H1 (cell line): ENCODE results near the gene CDK5RAP2. TPM values are rescaled to one million over a fixed set of nuclear protein-coding genes. Genes with fewer than 3 reads are reported as not detected.
"Not testable (repeated sequence)": the region's sequence is repeated elsewhere in the genome, so short reads cannot be mapped to it uniquely, and the experiment has no call there.

ENCODE experiments used
- CTCF ChIA-PET: fragments of 300-600 bp; sonication (Branson Sonifier 250); formaldehyde crosslinking; loops from one replicate; lab custom pipeline; 2021; ENCODE audit not compliant: partially characterized antibody; lab: Charles Lee
- POLR2A ChIA-PET: fragments of 300-600 bp; sonication (Branson Sonifier 250); formaldehyde crosslinking; loops from one replicate; lab custom pipeline; 2021; ENCODE audit warnings: inconsistent platforms; ENCODE audit not compliant: partially characterized antibody; lab: Charles Lee
- DNase-seq, 2 experiments: peaks; one replicate each; pipeline versions ENCODE4 v3.0.0 to v3.0.0-alpha.2; 2010 to 2022; ENCODE audit warnings: low spot score in 2 of 2, low read depth in 1 of 2, mixed read lengths in 1 of 2
- FAIRE-seq: peaks from 2 replicates; lab custom pipeline; 2011; peaks lifted over from hg19 to GRCh38; lab: Jason Lieb, UNC
- H2AFZ ChIP-seq: 2 replicates; pipeline ENCODE4 v1.8.1; 2012; ENCODE audit warnings: low read length, inconsistent platforms
- H2AK5ac ChIP-seq: 2 replicates; pipeline ENCODE4 v1.6.1; 2013; ENCODE audit warnings: low read depth, low read length
- H2BK120ac ChIP-seq: replicated peaks from 2 replicates; pipeline ENCODE3; 2013; ENCODE audit warnings: low read depth, low read length, inconsistent platforms
- H2BK12ac ChIP-seq: 2 replicates; pipeline ENCODE4 v1.6.1; 2013; ENCODE audit warnings: low read depth, low read length
- H2BK15ac ChIP-seq: 2 replicates; pipeline ENCODE4 v1.6.1; 2013; ENCODE audit warnings: low read length
- H2BK20ac ChIP-seq: 2 replicates; pipeline ENCODE4 v1.6.1; 2013; ENCODE audit warnings: low read length
- H2BK5ac ChIP-seq: 2 replicates; pipeline ENCODE4 v1.6.1; 2013; ENCODE audit warnings: low read depth, low read length
- H3K14ac ChIP-seq: 2 replicates; pipeline ENCODE4 v1.6.1; 2013; ENCODE audit warnings: inconsistent platforms; ENCODE audit not compliant: insufficient read length
- H3K18ac ChIP-seq: 2 replicates; pipeline ENCODE4 v1.6.1; 2013; ENCODE audit warnings: low read length; ENCODE audit errors: extremely low read depth
- H3K23ac ChIP-seq: 2 replicates; pipeline ENCODE4 v1.6.1; 2013; ENCODE audit warnings: inconsistent platforms; ENCODE audit not compliant: insufficient read length
- H3K23me2 ChIP-seq: 2 replicates; pipeline ENCODE4 v1.6.1; 2013; ENCODE audit warnings: low read depth, low read length
- H3K27ac ChIP-seq: 2 replicates; pipeline ENCODE4 v1.6.1; 2011; ENCODE audit warnings: low read depth, low read length, inconsistent platforms
- H3K27me3 ChIP-seq, 4 experiments: replicated peaks in 1 of 4; 1 replicate in 1 of 4; 2 replicates in 3 of 4; pipeline versions ENCODE4 v1.6.1 to v1.8.1; 2011 to 2013; ENCODE audit warnings: low read length in 3 of 4, mild to moderate bottlenecking in 3 of 4, inconsistent platforms in 2 of 4, mixed read lengths in 2 of 4, moderate library complexity in 1 of 4; ENCODE audit not compliant: control insufficient read depth in 3 of 4, insufficient read depth in 3 of 4; ENCODE audit errors: extremely low read depth in 1 of 4
- H3K36me3 ChIP-seq, 4 experiments: 2 replicates each; pipeline versions ENCODE4 v1.6.1 to v1.8.1; 2011 to 2013; ENCODE audit warnings: mild to moderate bottlenecking in 4 of 4, low read length in 3 of 4, moderate library complexity in 2 of 4, control low read depth in 1 of 4, inconsistent platforms in 1 of 4; ENCODE audit not compliant: insufficient read depth in 4 of 4, control insufficient read depth in 2 of 4
- H3K4ac ChIP-seq: replicated peaks from 2 replicates; pipeline ENCODE3; 2013; ENCODE audit warnings: low read length, low read depth, mixed read lengths, inconsistent platforms; ENCODE audit not compliant: insufficient read length
- H3K4me1 ChIP-seq, 4 experiments: replicated peaks in 1 of 4; 1 replicate in 1 of 4; 2 replicates in 3 of 4; pipeline versions ENCODE4 v1.6.1 to v1.8.1; 2011 to 2013; ENCODE audit warnings: low read length in 3 of 4, inconsistent platforms in 2 of 4, mixed read lengths in 1 of 4; ENCODE audit not compliant: insufficient read depth in 4 of 4, control insufficient read depth in 3 of 4
- H3K4me2 ChIP-seq, 2 experiments: 2 replicates each; pipeline versions ENCODE4 v1.6.1 to v1.8.1; 2011 to 2013; ENCODE audit warnings: low read depth in 2 of 2, low read length in 2 of 2, control low read depth in 1 of 2, inconsistent platforms in 1 of 2, mild to moderate bottlenecking in 1 of 2; ENCODE audit not compliant: insufficient read depth in 1 of 2
- H3K4me3 ChIP-seq, 4 experiments: fragments of 200-600, 300-600 bp in 1 of 4; sonication (generic), shearing (Covaris generic), sonication (Bioruptor Twin) in 1 of 4; 2 replicates each; pipeline versions ENCODE4 v1.5.1 to v1.8.1; 2011 to 2016; ENCODE audit warnings: low read length in 4 of 4, low read depth in 3 of 4, control low read depth in 2 of 4, inconsistent platforms in 2 of 4, mild to moderate bottlenecking in 2 of 4, mixed read lengths in 1 of 4, moderate library complexity in 1 of 4; ENCODE audit not compliant: insufficient read depth in 2 of 4; ENCODE audit errors: extremely low read depth in 1 of 4
- H3K56ac ChIP-seq: replicated peaks from 2 replicates; pipeline ENCODE3; 2013; ENCODE audit warnings: low read depth, mild to moderate bottlenecking, mixed read lengths, low read length, inconsistent platforms; ENCODE audit not compliant: insufficient read length
- H3K79me1 ChIP-seq: 2 replicates; pipeline ENCODE4 v1.6.1; 2013; ENCODE audit warnings: low read depth, low read length, control low read depth
- H3K79me2 ChIP-seq, 2 experiments: 2 replicates each; pipeline versions ENCODE4 v1.6.1 to v1.8.1; 2012 to 2013; ENCODE audit warnings: low read length in 2 of 2, mild to moderate bottlenecking in 2 of 2, inconsistent platforms in 1 of 2; ENCODE audit not compliant: insufficient read depth in 2 of 2, control insufficient read depth in 1 of 2
- H3K9ac ChIP-seq, 4 experiments: replicated peaks in 1 of 4; 1 replicate in 1 of 4; 2 replicates in 3 of 4; pipeline versions ENCODE4 v1.6.1 to v1.8.1; 2011 to 2013; ENCODE audit warnings: low read depth in 3 of 4, low read length in 3 of 4, control low read depth in 2 of 4, mild to moderate bottlenecking in 2 of 4, moderate library complexity in 2 of 4, inconsistent platforms in 1 of 4; ENCODE audit errors: extremely low read depth in 1 of 4
- H3K9me3 ChIP-seq, 2 experiments: 2 replicates each; pipeline versions ENCODE4 v1.6.1 to v1.8.1; 2012 to 2013; ENCODE audit warnings: mild to moderate bottlenecking in 2 of 2, moderate library complexity in 2 of 2, control low read depth in 1 of 2, inconsistent platforms in 1 of 2, low read depth in 1 of 2, low read length in 1 of 2, mixed read lengths in 1 of 2; ENCODE audit not compliant: insufficient read depth in 2 of 2
- H4K20me1 ChIP-seq, 2 experiments: replicated peaks in 1 of 2; 2 replicates each; pipeline versions ENCODE3 to v1.8.1; 2011 to 2013; ENCODE audit warnings: inconsistent platforms in 2 of 2, low read length in 2 of 2, mild to moderate bottlenecking in 1 of 2; ENCODE audit not compliant: insufficient read depth in 2 of 2, control insufficient read depth in 1 of 2
- H4K5ac ChIP-seq: 2 replicates; pipeline ENCODE4 v1.6.1; 2013; ENCODE audit warnings: low read length, low read depth, mixed read lengths, inconsistent platforms; ENCODE audit not compliant: insufficient read length
- H4K8ac ChIP-seq: 2 replicates; pipeline ENCODE4 v1.8.0; 2013; ENCODE audit warnings: mild to moderate bottlenecking, moderate library complexity, low read length, inconsistent platforms; ENCODE audit not compliant: insufficient read depth; ENCODE audit errors: extremely low read depth
- H4K91ac ChIP-seq: replicated peaks from 2 replicates; pipeline ENCODE3; 2013; ENCODE audit warnings: low read length, mixed read lengths, inconsistent platforms; ENCODE audit not compliant: insufficient read length
- TAF1 ChIP-seq: IDR thresholded peaks from 2 replicates; pipeline ENCODE4 v1.6.1; 2011; ENCODE audit warnings: mild to moderate bottlenecking, low read depth, low read length
- WGBS, 2 experiments: shearing (Covaris generic) in 1 of 2; methylation state at CpG; one replicate each; pipeline versions ENCODE4 v1.1.6 to v1.1.7; 2013 to 2015; ENCODE audit warnings: low lambda C conversion rate in 2 of 2, mixed read lengths in 2 of 2, inconsistent platforms in 1 of 2, low coverage in 1 of 2, missing lambda C conversion rate in 1 of 2; ENCODE audit not compliant: insufficient replicate concordance in 2 of 2, insufficient coverage in 1 of 2, insufficient read length in 1 of 2; ENCODE audit errors: extremely low coverage in 1 of 2, missing lambda C conversion rate in 1 of 2; 5-methylcytosine and 5-hydroxymethylcytosine counted together
- polyA plus RNA-seq, 7 experiments: library from polyadenylated mRNA; depleted of rRNA in 3 of 7; stranded (reverse) in 5 of 7; unstranded in 2 of 7; fragments of >200 nt in 5 of 7; fragments of 200-250 nt in 2 of 7; gene quantifications; 1 replicate in 5 of 7; 2 replicates in 1 of 7; 4 replicates in 1 of 7; pipeline versions ENCODE4 v1.2.1 to v1.2.3, GENCODE V29; 2011 to 2013; ENCODE audit warnings: missing spikeins in 2 of 7, mixed read lengths in 2 of 7
- total RNA-seq: library from RNA; stranded (reverse); fragmentation: NEBNext Ultra II Directional; extraction: Animal tissue kit (Norgen Biotek cat#: 25700); gene quantifications from 2 replicates; pipeline ENCODE4 v1.2.1, GENCODE V29; 2021

Gene CDK5RAP2
- total and polyA plus RNA-seq, 2 of the 8 experiments (the other 6 are each of a cell fraction or from before 2014, with no cell fraction given), result 19.8 to 49.4 TPM

GRCh38 chr9:120500733-120501132, 79.2 kb downstream of the CDK5RAP2 start:
- H3K9me3 ChIP-seq, result peaks cover 5 to 7% of the 10 kb centered on the region in 2 experiments; a peak in 3 of 4 replicates
- no peak overlapping the region for H4K91ac ChIP-seq
- no peak overlapping the region for H3K18ac ChIP-seq

GRCh38 chr9:120497865-120498264, 82.1 kb downstream of the CDK5RAP2 start:
- H3K56ac ChIP-seq, result not testable (repeated sequence)

More at GRCh38 chr9:120500733-120501132, 79.2 kb downstream of the CDK5RAP2 start:
- H2BK12ac ChIP-seq, result no peak overlapping the region
- H3K79me2 ChIP-seq, result peaks cover 0 to 4% of the 10 kb centered on the region in 2 experiments; a peak in 1 of 4 replicates
- no peak overlapping the region for H2BK20ac ChIP-seq
- H4K20me1 ChIP-seq, result peaks cover 0 to 1% of the 10 kb centered on the region in 2 experiments
- H2BK120ac ChIP-seq, result no peak overlapping the region
- no peak overlapping the region for H2BK15ac ChIP-seq
- H3K4me3 ChIP-seq, result no peak overlapping the region
- H3K14ac ChIP-seq, result no peak overlapping the region
- no peak overlapping the region for H2AK5ac ChIP-seq
- ChIA-PET CTCF (interaction anchor here (1.2 to 1.3 kb wide), 2 partner anchors 23 to 76 kb away, joined by 3 to 4 read pairs; no protein-coding TSS in a partner anchor), POLR2A (no interaction called here)
- peaks cover 4% of the 10 kb centered on the region; the same call in 1 of the 2 replicates for H3K79me1 ChIP-seq
- H3K36me3 ChIP-seq, result peaks cover 0 to 10% (median 3%) of the 10 kb centered on the region in 4 experiments; a peak in 5 of 8 replicates
- no peaks in the 10 kb centered on the region for H3K23me2 ChIP-seq
- TF ChIP-seq TAF1, result no peak
- H3K27me3 ChIP-seq, result no peaks in the 10 kb centered on the region
- no peaks in the 10 kb centered on the region for H3K4me1 ChIP-seq
- H3K23ac ChIP-seq, result no peak overlapping the region
- H4K5ac ChIP-seq, result no peak overlapping the region
- H3K4ac ChIP-seq, result no peak overlapping the region
- no peak overlapping the region for H3K4me2 ChIP-seq
- 93% methylated on average over 5 of the region's 5 CpGs; no CpG with 5 or more reads in 1 of the 2 experiments for WGBS, 2 experiments
- no peak overlapping the region for H3K56ac ChIP-seq
- FAIRE-seq (no peak), DNase-seq (no peak)
- no peak overlapping the region for H4K8ac ChIP-seq
- H3K9ac ChIP-seq, result no peak overlapping the region
- H3K27ac ChIP-seq, result no peak overlapping the region
- no peak overlapping the region for H2AFZ ChIP-seq
- H2BK5ac ChIP-seq, result no peak overlapping the region

More at GRCh38 chr9:120497865-120498264, 82.1 kb downstream of the CDK5RAP2 start:
- POLR2A ChIA-PET, H2BK120ac ChIP-seq, H3K9ac ChIP-seq, H3K9me3 ChIP-seq, H3K18ac ChIP-seq, H3K4me1 ChIP-seq, H3K27ac ChIP-seq, DNase-seq, H3K4ac ChIP-seq, CTCF ChIA-PET, H2BK12ac ChIP-seq, H4K20me1 ChIP-seq, H2BK5ac ChIP-seq, H3K79me1 ChIP-seq, H4K8ac ChIP-seq, H4K5ac ChIP-seq, FAIRE-seq, H3K4me2 ChIP-seq, H2AK5ac ChIP-seq, H3K27me3 ChIP-seq, H3K23me2 ChIP-seq, H3K14ac ChIP-seq, H2BK15ac ChIP-seq, H2AFZ ChIP-seq, H3K23ac ChIP-seq, H3K79me2 ChIP-seq, H2BK20ac ChIP-seq, H4K91ac ChIP-seq, H3K4me3 ChIP-seq: not testable (repeated sequence)
- WGBS, 2 experiments, result 93% methylated on average over 5 of the region's 5 CpGs; no CpG with 5 or more reads in 1 of the 2 experiments
- H3K36me3 ChIP-seq, result peaks cover 0 to 13% (median 3%) of the 10 kb centered on the region in 4 experiments; a peak in 5 of 8 replicates
